ENCODE results near the gene PRKN.

The PRKN gene

DNA sequence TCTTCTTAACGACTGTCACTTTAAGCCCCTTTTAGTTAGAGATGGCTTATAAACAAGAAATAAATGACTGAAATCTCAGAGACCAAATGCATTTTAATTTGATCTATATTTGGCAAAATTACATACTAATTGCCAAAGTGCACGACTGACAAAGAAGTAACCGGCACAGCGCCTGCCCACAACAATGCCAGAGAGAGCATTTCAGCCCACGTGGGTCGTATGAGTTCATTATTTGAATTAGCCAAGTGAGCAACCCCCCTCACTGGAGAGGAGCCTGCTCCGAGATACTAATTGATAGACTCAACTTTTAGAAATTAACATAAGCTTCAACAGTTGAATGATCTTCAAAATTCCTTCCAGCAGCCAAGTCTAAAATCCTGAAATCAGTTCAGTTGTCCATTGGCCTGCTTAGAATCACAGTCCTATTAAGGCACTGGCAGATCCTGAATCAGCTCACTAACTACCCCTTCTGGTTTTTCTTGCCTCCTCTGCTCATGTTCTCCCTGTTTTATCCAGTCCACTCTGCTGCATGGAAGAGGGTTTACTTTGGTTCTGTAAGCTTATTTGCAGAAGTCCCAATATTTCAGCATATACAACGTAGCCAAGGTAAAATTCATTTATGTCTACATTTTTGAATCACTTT is 934.6 kb downstream of the PRKN start:
- TF ChIP-seq, protein P1, sequence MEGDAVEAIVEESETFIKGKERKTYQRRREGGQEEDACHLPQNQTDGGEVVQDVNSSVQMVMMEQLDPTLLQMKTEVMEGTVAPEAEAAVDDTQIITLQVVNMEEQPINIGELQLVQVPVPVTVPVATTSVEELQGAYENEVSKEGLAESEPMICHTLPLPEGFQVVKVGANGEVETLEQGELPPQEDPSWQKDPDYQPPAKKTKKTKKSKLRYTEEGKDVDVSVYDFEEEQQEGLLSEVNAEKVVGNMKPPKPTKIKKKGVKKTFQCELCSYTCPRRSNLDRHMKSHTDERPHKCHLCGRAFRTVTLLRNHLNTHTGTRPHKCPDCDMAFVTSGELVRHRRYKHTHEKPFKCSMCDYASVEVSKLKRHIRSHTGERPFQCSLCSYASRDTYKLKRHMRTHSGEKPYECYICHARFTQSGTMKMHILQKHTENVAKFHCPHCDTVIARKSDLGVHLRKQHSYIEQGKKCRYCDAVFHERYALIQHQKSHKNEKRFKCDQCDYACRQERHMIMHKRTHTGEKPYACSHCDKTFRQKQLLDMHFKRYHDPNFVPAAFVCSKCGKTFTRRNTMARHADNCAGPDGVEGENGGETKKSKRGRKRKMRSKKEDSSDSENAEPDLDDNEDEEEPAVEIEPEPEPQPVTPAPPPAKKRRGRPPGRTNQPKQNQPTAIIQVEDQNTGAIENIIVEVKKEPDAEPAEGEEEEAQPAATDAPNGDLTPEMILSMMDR (IDR thresholded peaks at IDR 0.05): no peak
- no peak for TF ChIP-seq ZFX (IDR thresholded peaks at IDR 0.05; ENCODE audit: borderline replicate concordance)
- H3K27ac ChIP-seq: no peak overlapping the region

DNA sequence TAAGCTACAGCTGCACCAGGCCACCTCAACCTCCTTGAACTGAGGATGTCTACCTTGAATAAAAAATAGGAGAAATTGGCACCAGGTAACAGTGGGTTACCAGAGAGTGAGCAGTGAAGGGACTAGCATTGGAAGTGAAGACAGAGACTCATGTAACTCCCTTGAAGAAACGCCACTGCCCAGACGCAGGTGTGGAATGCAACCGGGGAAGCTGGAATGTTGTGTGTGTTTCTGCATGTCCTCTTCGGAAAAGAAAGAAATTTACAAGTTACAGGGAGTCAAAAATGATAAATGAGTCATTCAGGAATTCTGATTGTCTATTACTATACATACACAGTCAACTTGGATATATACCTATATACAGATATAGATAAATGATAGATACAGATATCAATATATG is 939.0 kb downstream of the PRKN start:
- H3K27ac ChIP-seq: no peak overlapping the region
- TF ChIP-seq, protein P1 (IDR thresholded peaks at IDR 0.05): no peak
- TF ChIP-seq ZFX (IDR thresholded peaks at IDR 0.05; ENCODE audit: borderline replicate concordance): no peak

DNA sequence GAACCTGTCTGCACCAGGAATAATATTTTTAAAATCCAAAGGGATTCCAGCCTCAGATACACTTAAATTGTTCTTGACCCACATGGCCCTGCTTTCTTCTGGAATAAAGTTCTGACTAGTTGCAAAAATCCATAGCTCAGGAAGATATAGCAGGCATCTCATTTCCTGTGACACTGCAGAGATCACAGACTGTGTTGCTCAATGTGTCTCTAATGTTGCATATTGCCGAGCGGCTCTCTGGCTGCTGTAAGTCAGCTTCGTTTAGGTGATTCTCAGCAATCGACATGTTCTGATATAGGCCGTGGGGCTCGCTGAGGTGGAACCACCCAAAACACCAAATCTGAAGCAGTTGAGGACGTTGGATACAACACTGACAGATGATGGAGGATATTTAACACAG is 955.4 kb downstream of the PRKN start:
- no peak overlapping the region for H3K27ac ChIP-seq
- TF ChIP-seq, protein P1 (IDR thresholded peaks at IDR 0.05): no peak
- TF ChIP-seq ZFX (IDR thresholded peaks at IDR 0.05; ENCODE audit: borderline replicate concordance): no peak

DNA sequence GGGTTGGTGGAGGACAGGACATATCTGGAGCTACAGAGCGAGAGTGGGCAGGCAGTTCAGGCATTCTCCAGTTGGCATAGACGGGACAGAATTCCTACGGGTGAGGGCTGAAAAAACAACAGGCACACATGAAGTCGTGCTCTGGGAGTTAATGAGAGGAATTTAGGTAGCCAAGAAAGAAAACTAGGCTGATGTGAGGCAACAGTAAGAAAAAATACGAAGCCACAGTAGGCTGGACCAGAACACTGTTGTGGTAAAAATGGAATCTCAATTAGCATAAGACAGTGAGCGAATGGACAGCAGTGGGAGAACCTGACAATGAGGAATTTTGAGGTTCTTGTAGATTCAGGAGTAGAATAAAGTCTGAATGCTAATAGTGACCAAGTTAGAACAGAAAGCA is 965.6 kb downstream of the PRKN start:
- TF ChIP-seq, protein P1 (IDR thresholded peaks at IDR 0.05): no peak
- TF ChIP-seq ZFX (IDR thresholded peaks at IDR 0.05; ENCODE audit: borderline replicate concordance): no peak
- no peak overlapping the region for H3K27ac ChIP-seq

DNA sequence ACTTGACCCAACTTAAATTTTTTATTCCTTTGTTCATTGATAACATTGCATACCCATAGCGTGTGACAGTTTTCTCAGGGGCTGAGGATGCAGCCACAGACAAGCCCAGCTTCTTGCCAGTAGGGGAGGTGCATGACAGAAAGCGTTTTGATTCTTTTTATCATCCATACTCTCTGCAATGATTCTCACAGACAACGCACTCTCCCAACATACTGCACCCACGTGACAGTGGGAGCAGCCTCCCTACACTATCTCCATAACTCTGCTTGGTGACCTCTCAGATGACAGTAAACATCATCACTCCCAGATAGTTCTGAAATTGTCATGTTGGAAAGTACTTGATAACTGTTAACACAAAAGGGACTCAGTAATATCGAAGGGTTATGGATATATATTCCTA is 972.5 kb downstream of the PRKN start:
- no peak for TF ChIP-seq ZFX (IDR thresholded peaks at IDR 0.05; ENCODE audit: borderline replicate concordance)
- TF ChIP-seq, protein P1 (IDR thresholded peaks at IDR 0.05): no peak
- H3K27ac ChIP-seq: no peak overlapping the region

DNA sequence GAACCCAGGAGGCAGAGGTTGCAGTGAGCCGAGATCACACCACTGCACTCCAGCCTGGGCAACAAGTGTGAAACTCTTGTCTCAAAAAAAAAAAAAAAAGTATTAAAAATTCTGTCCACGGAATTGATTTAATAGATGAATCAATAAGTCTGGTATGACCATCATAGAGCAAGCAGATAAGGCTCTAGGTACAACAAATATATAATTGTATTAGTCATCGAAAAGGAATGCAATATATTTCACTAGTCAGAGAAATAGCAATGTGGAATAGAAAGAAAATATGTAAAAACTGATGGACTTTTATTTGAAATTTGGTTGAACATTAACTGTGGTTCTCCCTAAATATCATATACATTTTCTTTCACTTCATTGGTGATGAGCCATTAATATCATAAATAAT is 976.9 kb downstream of the PRKN start:
- H3K27ac ChIP-seq: no peak overlapping the region

DNA sequence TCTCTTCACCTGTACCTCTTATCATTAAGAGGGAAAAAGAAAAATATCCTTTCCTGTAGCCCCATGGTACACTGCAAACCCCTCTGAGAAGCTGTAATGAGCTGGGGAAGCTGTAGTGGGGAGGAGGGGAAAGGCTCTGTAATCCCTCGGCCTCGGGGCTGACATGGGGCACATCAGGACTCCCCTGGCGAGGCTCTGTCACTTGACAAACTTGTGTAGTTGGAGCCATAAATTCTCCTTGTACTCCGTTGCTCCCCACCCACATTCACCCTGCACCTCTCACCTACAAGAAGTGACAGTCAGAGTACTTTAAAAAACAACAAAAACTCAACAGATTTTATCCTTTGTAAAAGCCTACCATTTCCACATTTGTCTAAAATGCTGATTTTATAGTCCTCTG is 978.0 kb downstream of the PRKN start:
- no peak for TF ChIP-seq ZFX (IDR thresholded peaks at IDR 0.05; ENCODE audit: borderline replicate concordance)
- TF ChIP-seq, protein P1 (IDR thresholded peaks at IDR 0.05): no peak
- no peak overlapping the region for H3K27ac ChIP-seq

More for the DNA sequence above, 976.9 kb downstream of the PRKN start:
- TF ChIP-seq, protein P1 (IDR thresholded peaks at IDR 0.05): no peak
- TF ChIP-seq ZFX (IDR thresholded peaks at IDR 0.05; ENCODE audit: borderline replicate concordance): no peak

Data from 22Rv1 (cell line).